CD4-positive, CD25-positive, alpha-beta regulatory T cell (primary cell): Measurements from ENCODE around the gene ADCY4. TPM values are rescaled to one million over a fixed set of nuclear protein-coding genes. Genes with fewer than 3 reads are reported as not detected.
"Not testable (repeated sequence)": the region's sequence is repeated elsewhere in the genome, so short reads cannot be mapped to it uniquely, and the experiment has no call there.

Experiments
- ATAC-seq, 2 donors: fragments of 150-1000 bp; cut with Tn5 transposase; one replicate each; pipeline ENCODE4 v1.10.0; 2021; ENCODE audit warnings: low read depth in 2 of 2, moderate number of reproducible peaks in 2 of 2, moderate library complexity in 1 of 2
- DNase-seq, 3 donors: peaks; one replicate each; pipeline versions ENCODE4 v3.0.0 to v3.0.0-alpha.2; 2012 to 2022; ENCODE audit warnings: mixed read lengths in 1 of 3
- H3K27ac ChIP-seq: one replicate; pipeline ENCODE4 v1.7.0; 2013; ENCODE audit warnings: mild to moderate bottlenecking, low read length; ENCODE audit not compliant: insufficient read depth, poor library complexity, severe bottlenecking
- H3K27me3 ChIP-seq: one replicate; pipeline ENCODE4 v1.7.0; 2013; ENCODE audit warnings: low read length; ENCODE audit not compliant: control insufficient read depth, insufficient read depth
- H3K36me3 ChIP-seq: one replicate; pipeline ENCODE4 v1.7.0; 2013; ENCODE audit warnings: mild to moderate bottlenecking, low read length, moderate library complexity; ENCODE audit not compliant: control insufficient read depth, insufficient read depth
- H3K4me1 ChIP-seq: 2 replicates; pipeline ENCODE4 v1.7.0; 2013; ENCODE audit warnings: mild to moderate bottlenecking, low read length; ENCODE audit not compliant: insufficient read depth, control insufficient read depth, poor library complexity, severe bottlenecking
- H3K4me3 ChIP-seq: one replicate; pipeline ENCODE4 v1.7.0; 2013; ENCODE audit warnings: low read depth, mild to moderate bottlenecking, low read length, moderate library complexity
- H3K9me3 ChIP-seq, 2 experiments: 1 replicate in 1 of 2; 2 replicates in 1 of 2; pipeline ENCODE4 v1.7.0; 2013; ENCODE audit warnings: low read length in 2 of 2, mild to moderate bottlenecking in 1 of 2, moderate library complexity in 1 of 2; ENCODE audit not compliant: control insufficient read depth in 2 of 2
- H3K27ac Mint-ChIP-seq, 3 donors: one replicate each; pipeline ENCODE4 v1.8.0; 2020 to 2022; ENCODE audit warnings: mild to moderate bottlenecking in 3 of 3, mixed read lengths in 3 of 3, moderate library complexity in 2 of 3
- H3K27me3 Mint-ChIP-seq: one replicate; pipeline ENCODE4 v1.8.0; 2022; ENCODE audit warnings: mild to moderate bottlenecking, mixed read lengths
- H3K36me3 Mint-ChIP-seq: one replicate; pipeline ENCODE4 v1.8.0; 2020; ENCODE audit warnings: mixed read lengths
- H3K4me1 Mint-ChIP-seq, 4 donors: one replicate each; pipeline ENCODE4 v1.8.0; 2020 to 2022; ENCODE audit warnings: mixed read lengths in 4 of 4, mild to moderate bottlenecking in 1 of 4
- H3K4me3 Mint-ChIP-seq, 4 donors: one replicate each; pipeline ENCODE4 v1.8.0; 2020 to 2022; ENCODE audit warnings: mild to moderate bottlenecking in 4 of 4, mixed read lengths in 4 of 4, moderate library complexity in 3 of 4
- H3K9me3 Mint-ChIP-seq, 7 donors: one replicate each; pipeline ENCODE4 v1.8.0; 2020 to 2022; ENCODE audit warnings: mixed read lengths in 7 of 7, mild to moderate bottlenecking in 3 of 7, moderate library complexity in 2 of 7
- polyA plus RNA-seq, 4 donors: library from polyadenylated mRNA; unstranded; fragments of 300-500 nt; fragmentation: Illumina TruSeq; gene quantifications; one replicate each; pipeline ENCODE4 v1.2.3, GENCODE V29; 2021
- total RNA-seq: library from RNA; stranded (reverse); gene quantifications from one replicate; pipeline ENCODE4 v1.2.3, GENCODE V29; 2022

ADCY4 gene
- total and polyA plus RNA-seq, 5 donors from 2014 or later = 0.32 to 10.7 (median 0.39) TPM; not detected in 2

DNA sequence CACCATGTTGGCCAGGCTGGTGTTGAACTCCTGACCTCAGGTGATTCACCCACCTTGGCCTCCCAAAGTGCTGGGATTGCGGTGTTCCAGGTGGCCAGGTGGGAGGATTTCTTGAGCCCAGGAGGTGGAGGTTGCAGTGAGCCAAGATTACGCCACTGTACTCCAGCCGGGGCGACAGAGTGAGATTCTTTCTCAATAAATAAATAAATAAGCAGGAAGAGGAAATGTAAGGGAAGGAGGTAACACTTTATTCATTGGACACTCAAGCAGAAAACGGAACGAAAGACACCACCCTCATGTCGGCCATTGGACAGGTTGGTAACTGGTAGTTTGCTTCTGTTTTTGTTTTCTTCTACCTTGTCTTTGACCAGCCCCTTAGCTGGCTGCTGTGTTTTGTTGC is 20.1 kb upstream of the ADCY4 start:
- ATAC-seq (no peak), DNase-seq (no peak)
- Mint-ChIP-seq H3K4me1 (peaks cover 0 to 3% (median 0%) of the 10 kb centered on the region in 4 donors), H3K36me3 (no peaks in the 10 kb centered on the region), H3K27ac (no peak overlapping the region), H3K27me3 (peaks cover 37% of the 10 kb centered on the region), H3K4me3 (no peak overlapping the region), H3K9me3 (peaks cover 0 to 6% (median 0%) of the 10 kb centered on the region in 7 donors)
- Histone ChIP-seq H3K36me3 (no peaks in the 10 kb centered on the region), H3K9me3 (no peaks in the 10 kb centered on the region), H3K4me3 (no peak overlapping the region), H3K27me3 (peaks cover 21% of the 10 kb centered on the region), H3K4me1 (no peaks in the 10 kb centered on the region), H3K27ac (no peak overlapping the region)

- H3K9me3 Mint-ChIP-seq, H3K4me1 Mint-ChIP-seq: not testable (repeated sequence)
- H3K27me3 Mint-ChIP-seq = peaks cover 39% of the 10 kb centered on the region
Observed at GRCh38 chr14:24354482-24354825, 19.6 kb upstream of the ADCY4 start.

GRCh38 chr14:24353559-24354481 is 18.9 kb upstream of the ADCY4 start:
- Histone ChIP-seq H3K9me3 (no peaks in the 10 kb centered on the region), H3K27ac (no peak overlapping the region), H3K27me3 (peaks cover 23% of the 10 kb centered on the region), H3K36me3 (no peaks in the 10 kb centered on the region), H3K4me1 (no peaks in the 10 kb centered on the region), H3K4me3 (no peak overlapping the region)
- Mint-ChIP-seq H3K4me3 (no peak overlapping the region), H3K27me3 (peaks cover 39% of the 10 kb centered on the region), H3K9me3 (no peaks in the 10 kb centered on the region), H3K27ac (peak overlapping the region in 1 of 3 donors; percentile 16), H3K36me3 (peaks cover 4% of the 10 kb centered on the region), H3K4me1 (peaks cover 0 to 3% (median 0%) of the 10 kb centered on the region in 4 donors)
- ATAC-seq (no peak), DNase-seq (no peak)

More at GRCh38 chr14:24354482-24354825, 19.6 kb upstream of the ADCY4 start:
- not testable (repeated sequence) for H3K9me3 ChIP-seq, H3K27ac Mint-ChIP-seq, H3K36me3 Mint-ChIP-seq, H3K4me3 Mint-ChIP-seq, H3K4me1 ChIP-seq, H3K36me3 ChIP-seq, DNase-seq, H3K27ac ChIP-seq, ATAC-seq, H3K4me3 ChIP-seq
- H3K27me3 ChIP-seq = peaks cover 22% of the 10 kb centered on the region

GRCh38 chr14:24351517-24351916 is 16.6 kb upstream of the ADCY4 start:
- H3K27ac Mint-ChIP-seq = no peak overlapping the region
- H3K4me1 Mint-ChIP-seq = peaks cover 0 to 3% (median 0%) of the 10 kb centered on the region in 4 donors
- no peak for ATAC-seq

DNA sequence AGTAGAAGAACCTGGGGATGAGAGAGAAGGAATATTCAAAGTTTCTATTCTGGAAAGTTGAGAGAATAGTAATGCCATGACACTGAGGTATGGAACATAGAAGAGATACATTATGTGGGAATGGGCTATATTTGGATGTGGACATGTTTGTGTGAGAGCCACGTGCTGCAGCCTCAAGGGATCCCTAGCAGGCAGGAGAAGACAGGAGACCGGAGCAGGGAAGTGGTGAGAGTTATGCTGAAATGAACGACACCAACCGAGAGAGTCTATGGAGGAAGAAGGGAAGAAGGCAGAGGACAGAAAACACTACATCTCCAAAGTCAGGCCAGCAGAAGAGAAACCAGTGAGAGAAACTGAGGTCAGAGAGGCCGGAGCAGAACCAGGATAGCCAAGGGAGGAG is 14.9 kb upstream of the ADCY4 start:
- no peaks in the 10 kb centered on the region for H3K4me1 ChIP-seq
- H3K27ac ChIP-seq = no peak overlapping the region
- H3K27ac Mint-ChIP-seq = no peak overlapping the region
- peaks cover 0 to 3% (median 0%) of the 10 kb centered on the region in 4 donors for H3K4me1 Mint-ChIP-seq
- no peak overlapping the region for H3K4me3 Mint-ChIP-seq
- H3K4me3 ChIP-seq = no peak overlapping the region
- H3K27me3 Mint-ChIP-seq = peaks cover 54% of the 10 kb centered on the region
- H3K9me3 Mint-ChIP-seq = no peaks in the 10 kb centered on the region
- peaks cover 4% of the 10 kb centered on the region for H3K36me3 Mint-ChIP-seq
- ATAC-seq = no peak
- no peaks in the 10 kb centered on the region for H3K9me3 ChIP-seq
- no peak for DNase-seq
- no peaks in the 10 kb centered on the region for H3K36me3 ChIP-seq
- H3K27me3 ChIP-seq = peaks cover 25% of the 10 kb centered on the region

More at GRCh38 chr14:24351517-24351916, 16.6 kb upstream of the ADCY4 start:
- H3K9me3 ChIP-seq = no peaks in the 10 kb centered on the region
- no peaks in the 10 kb centered on the region for H3K9me3 Mint-ChIP-seq
- H3K27ac ChIP-seq = no peak overlapping the region
- DNase-seq = no peak
- H3K4me1 ChIP-seq = no peaks in the 10 kb centered on the region
- no peak overlapping the region for H3K4me3 Mint-ChIP-seq
- peaks cover 4% of the 10 kb centered on the region for H3K36me3 Mint-ChIP-seq
- H3K36me3 ChIP-seq = no peaks in the 10 kb centered on the region
- H3K27me3 Mint-ChIP-seq = peaks cover 40% of the 10 kb centered on the region
- H3K27me3 ChIP-seq = peaks cover 27% of the 10 kb centered on the region
- no peak overlapping the region for H3K4me3 ChIP-seq

DNA sequence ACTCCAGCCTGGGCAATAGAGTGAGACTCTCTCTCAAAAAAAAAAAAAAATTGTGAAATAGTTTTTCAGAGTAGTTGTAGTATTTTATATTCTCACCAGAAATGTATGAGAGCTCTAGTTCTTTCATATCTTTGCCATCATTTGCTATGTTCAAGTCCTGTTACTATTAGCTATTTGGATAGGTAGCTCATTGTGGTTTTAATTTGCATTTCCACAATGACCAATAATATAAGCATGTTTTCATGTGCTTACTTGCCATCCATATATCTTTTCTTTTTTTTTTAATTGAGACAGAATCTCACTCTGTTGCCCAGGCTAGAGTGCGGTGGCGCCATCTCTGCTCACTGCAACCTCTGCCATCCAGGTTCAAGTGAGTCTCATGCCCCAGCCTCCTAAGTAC is 13.3 kb upstream of the ADCY4 start:
- no peak for DNase-seq
- Histone ChIP-seq H3K9me3 (no peaks in the 10 kb centered on the region), H3K36me3 (no peaks in the 10 kb centered on the region), H3K4me1 (no peaks in the 10 kb centered on the region), H3K27ac (no peak overlapping the region), H3K4me3 (no peak overlapping the region), H3K27me3 (peaks cover 25% of the 10 kb centered on the region)
- ATAC-seq = no peak
- Mint-ChIP-seq H3K27me3 (peaks cover 60% of the 10 kb centered on the region), H3K27ac (no peak overlapping the region), H3K4me1 (peaks cover 0 to 3% (median 0%) of the 10 kb centered on the region in 4 donors), H3K9me3 (no peaks in the 10 kb centered on the region), H3K4me3 (no peak overlapping the region), H3K36me3 (peaks cover 4% of the 10 kb centered on the region)

DNA sequence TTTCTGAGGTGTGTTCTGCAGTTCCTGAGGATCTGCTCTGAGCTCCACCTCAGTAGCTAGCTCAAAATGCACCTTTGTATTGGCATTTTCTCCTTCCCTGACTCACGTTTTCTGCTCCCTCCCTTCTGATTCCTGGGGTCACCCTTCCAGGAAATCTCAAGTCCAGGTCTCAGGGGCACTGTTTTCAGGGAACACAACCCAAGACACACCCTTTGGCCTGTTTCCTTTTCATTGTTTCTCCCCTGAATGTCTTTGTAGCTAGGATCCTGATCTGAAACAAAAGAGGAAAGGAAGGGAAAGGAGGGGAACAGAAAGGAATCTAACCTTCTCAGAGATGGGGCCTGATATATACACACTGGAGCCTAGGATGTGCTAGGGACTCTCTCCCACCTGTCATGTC is 12.3 kb upstream of the ADCY4 start:
- Mint-ChIP-seq H3K27ac (no peak overlapping the region), H3K36me3 (peaks cover 4% of the 10 kb centered on the region), H3K9me3 (peaks cover 0 to 2% (median 0%) of the 10 kb centered on the region in 7 donors), H3K4me1 (no peaks in the 10 kb centered on the region), H3K4me3 (no peak overlapping the region), H3K27me3 (peaks cover 62% of the 10 kb centered on the region)
- peaks cover 25% of the 10 kb centered on the region for H3K27me3 ChIP-seq
- no peaks in the 10 kb centered on the region for H3K36me3 ChIP-seq
- H3K9me3 ChIP-seq = no peaks in the 10 kb centered on the region
- ATAC-seq (no peak), DNase-seq (no peak)
- H3K4me3 ChIP-seq = no peak overlapping the region
- H3K4me1 ChIP-seq = no peaks in the 10 kb centered on the region
- H3K27ac ChIP-seq = no peak overlapping the region
